GM21529 (cell line): Measurements from ENCODE around the gene UAP1L1.

Experiments used
- ATAC-seq: cut with Tn5 transposase; IDR thresholded peaks from one replicate; pipeline ENCODE4 v1.9.1; 2021; ENCODE audit not compliant: unreplicated experiment

The UAP1L1 gene

DNA sequence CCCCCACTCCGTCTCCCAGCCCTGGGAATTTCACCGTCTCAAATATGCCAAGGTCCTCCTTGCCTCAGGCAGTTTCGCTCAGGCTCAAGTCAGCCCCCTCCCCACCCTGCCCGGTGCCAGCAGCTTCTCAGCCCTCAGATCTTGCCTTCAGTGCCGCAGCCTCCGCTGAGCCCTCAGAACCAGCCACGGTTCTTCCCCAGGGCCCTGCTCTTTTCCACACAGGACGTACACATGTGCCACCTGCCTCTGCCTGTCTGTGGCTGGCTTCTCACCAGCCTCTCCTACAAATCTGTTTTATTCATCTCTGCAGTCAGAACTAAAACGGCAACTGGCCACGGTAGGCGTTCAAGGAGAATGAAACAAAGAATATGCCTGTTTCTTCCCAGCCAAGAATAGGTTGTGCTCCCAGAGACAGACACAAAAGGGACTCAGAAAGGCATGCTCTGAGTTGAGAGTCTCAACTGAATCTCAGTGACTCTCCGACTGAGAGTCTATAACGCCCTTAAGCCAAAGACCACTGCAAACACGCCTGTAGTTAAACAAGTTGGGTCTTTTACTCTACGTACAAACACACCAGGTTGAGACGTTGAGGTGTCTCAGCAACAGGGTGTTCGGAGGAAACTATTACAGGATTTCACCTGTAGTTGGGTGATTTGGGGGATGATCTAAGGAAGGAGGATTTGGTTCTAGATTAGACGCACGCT is 51.0 kb downstream of the UAP1L1 start:
- ATAC-seq, result no peak

GRCh38 chr9:137128862-137129455 is 51.6 kb downstream of the UAP1L1 start:
- peak; percentile 14 for ATAC-seq

- peak; percentile 79 for ATAC-seq
Observed at GRCh38 chr9:137129456-137130175, 52.3 kb downstream of the UAP1L1 start.

- ATAC-seq, result peak; percentile 15
Observed at GRCh38 chr9:137130176-137130755, 52.9 kb downstream of the UAP1L1 start.
